ENCODE measurements around the gene SRSF9.
"Not testable (repeated sequence)": the region's sequence is repeated elsewhere in the genome, so short reads cannot be mapped to it uniquely, and the experiment has no call there.

Gene SRSF9, protein sequence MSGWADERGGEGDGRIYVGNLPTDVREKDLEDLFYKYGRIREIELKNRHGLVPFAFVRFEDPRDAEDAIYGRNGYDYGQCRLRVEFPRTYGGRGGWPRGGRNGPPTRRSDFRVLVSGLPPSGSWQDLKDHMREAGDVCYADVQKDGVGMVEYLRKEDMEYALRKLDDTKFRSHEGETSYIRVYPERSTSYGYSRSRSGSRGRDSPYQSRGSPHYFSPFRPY

DNA sequence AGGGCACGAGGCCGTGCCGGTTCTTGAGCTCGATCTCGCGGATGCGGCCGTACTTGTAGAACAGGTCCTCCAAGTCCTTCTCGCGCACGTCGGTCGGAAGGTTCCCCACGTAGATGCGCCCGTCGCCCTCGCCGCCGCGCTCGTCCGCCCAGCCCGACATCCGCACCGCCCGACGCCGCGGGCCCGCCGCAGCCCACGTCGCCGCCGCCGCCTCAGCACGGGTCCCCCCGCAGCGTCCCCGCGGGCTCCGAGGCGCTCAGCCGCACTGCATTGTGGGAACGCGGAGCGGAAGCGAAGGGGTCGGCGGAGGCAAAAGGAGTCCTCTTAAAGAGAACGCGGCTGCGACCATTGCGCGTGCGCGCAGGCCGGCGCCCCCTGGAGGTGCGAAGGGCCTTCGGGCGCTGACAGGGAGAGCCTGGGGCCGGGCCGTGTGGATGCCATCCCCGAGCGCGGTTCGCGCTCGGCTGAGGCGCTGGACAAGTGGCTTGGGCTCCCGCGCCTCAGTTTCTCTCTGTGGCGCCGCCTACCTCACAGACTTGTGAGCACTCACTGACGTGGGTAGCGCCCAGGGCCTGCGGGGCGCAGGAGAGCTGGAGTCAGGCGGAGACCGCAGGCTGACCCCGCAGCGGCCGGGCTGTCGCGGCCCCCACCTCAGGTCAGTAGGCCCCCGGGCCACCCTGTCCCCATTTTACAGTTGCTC is at the start of gene SRSF9:
Gene SRSF9, minus strand, starts transcription at position 299 of the 700 bp plus-strand sequence. Its CDS starts 139 bp downstream, at position 160.
- H3K27me3 ChIP-seq (ENCODE audit: insufficient read depth, low read length) = no peaks in the 10 kb centered on the region
- 0 out of 2 replicates have a peak, but pooled peaks cover 3% of the 10 kb centered on the region for H4K20me1 ChIP-seq (ENCODE audit: insufficient read depth, low read length)
- no peaks in the 10 kb centered on the region for H3K9me3 ChIP-seq (ENCODE audit: low read length)
- H3K36me3 ChIP-seq (ENCODE audit: insufficient read depth, low read length) = peaks cover 33% of the 10 kb centered on the region
- H3K9ac ChIP-seq (ENCODE audit: low read length) = peak within 1 kb of the TSS; percentile 94
- H3K79me2 ChIP-seq (ENCODE audit: insufficient read depth, low read length) = peaks cover 42% of the 10 kb centered on the region
- H3K27ac ChIP-seq (ENCODE audit: low read depth, low read length, poor library complexity, severe bottlenecking) = peak within 1 kb of the TSS; percentile 87
- peaks cover 61% of the 10 kb centered on the region for H3K4me1 ChIP-seq (ENCODE audit: insufficient read depth, low read length, severe bottlenecking)
- H3K4me3 ChIP-seq (ENCODE audit: low read depth, low read length, poor library complexity, severe bottlenecking) = peak within 1 kb of the TSS; percentile 98
- H3F3A ChIP-seq (ENCODE audit: insufficient read depth, low read length) = no peaks in the 10 kb centered on the region
- peak within 1 kb of the TSS; percentile 60; the same call in 1 of the 2 replicates for H2AFZ ChIP-seq (ENCODE audit: low read length)
- TF ChIP-seq, protein P1, sequence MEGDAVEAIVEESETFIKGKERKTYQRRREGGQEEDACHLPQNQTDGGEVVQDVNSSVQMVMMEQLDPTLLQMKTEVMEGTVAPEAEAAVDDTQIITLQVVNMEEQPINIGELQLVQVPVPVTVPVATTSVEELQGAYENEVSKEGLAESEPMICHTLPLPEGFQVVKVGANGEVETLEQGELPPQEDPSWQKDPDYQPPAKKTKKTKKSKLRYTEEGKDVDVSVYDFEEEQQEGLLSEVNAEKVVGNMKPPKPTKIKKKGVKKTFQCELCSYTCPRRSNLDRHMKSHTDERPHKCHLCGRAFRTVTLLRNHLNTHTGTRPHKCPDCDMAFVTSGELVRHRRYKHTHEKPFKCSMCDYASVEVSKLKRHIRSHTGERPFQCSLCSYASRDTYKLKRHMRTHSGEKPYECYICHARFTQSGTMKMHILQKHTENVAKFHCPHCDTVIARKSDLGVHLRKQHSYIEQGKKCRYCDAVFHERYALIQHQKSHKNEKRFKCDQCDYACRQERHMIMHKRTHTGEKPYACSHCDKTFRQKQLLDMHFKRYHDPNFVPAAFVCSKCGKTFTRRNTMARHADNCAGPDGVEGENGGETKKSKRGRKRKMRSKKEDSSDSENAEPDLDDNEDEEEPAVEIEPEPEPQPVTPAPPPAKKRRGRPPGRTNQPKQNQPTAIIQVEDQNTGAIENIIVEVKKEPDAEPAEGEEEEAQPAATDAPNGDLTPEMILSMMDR (IDR thresholded peaks at IDR 0.05; ENCODE audit: low read length) = peak; percentile 85
- no peak for TF ChIP-seq EZH2 (IDR thresholded peaks at IDR 0.05; ENCODE audit: borderline replicate concordance, low read length)
- H3K4me2 ChIP-seq (ENCODE audit: low read length) = peak within 1 kb of the TSS; percentile 99
- no peaks in the 10 kb centered on the region for H3K9me2 ChIP-seq (ENCODE audit: low read depth, low read length)

DNA sequence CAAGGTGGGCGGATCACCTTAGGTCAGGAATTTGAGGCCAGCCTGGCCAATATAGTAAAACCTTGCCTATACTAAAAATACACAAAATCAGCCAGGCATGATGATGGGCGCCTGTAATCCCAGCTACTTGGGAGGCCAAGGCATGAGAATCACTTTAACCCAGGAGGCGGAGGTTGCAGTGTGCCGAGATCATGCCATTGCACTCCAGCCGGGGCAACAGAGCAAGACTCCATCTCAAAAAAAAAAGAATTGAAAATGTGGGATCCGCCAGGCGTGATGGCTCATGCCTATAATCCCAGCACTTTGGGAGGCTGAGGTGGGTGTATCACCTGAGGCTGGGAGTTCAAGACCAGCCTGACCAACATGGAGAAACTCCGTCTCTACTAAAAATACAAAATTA is 49.8 kb upstream of the SRSF9 start:
- H3K4me2 ChIP-seq (ENCODE audit: low read length); H3F3A ChIP-seq (ENCODE audit: insufficient read depth, low read length); H3K9me2 ChIP-seq (ENCODE audit: low read depth, low read length); H3K4me3 ChIP-seq (ENCODE audit: low read depth, low read length, poor library complexity, severe bottlenecking); H3K27ac ChIP-seq (ENCODE audit: low read depth, low read length, poor library complexity, severe bottlenecking); H3K9me3 ChIP-seq (ENCODE audit: low read length); H3K4me1 ChIP-seq (ENCODE audit: insufficient read depth, low read length, severe bottlenecking); H3K9ac ChIP-seq (ENCODE audit: low read length); H2AFZ ChIP-seq (ENCODE audit: low read length); H4K20me1 ChIP-seq (ENCODE audit: insufficient read depth, low read length); H3K79me2 ChIP-seq (ENCODE audit: insufficient read depth, low read length); H3K27me3 ChIP-seq (ENCODE audit: insufficient read depth, low read length): not testable (repeated sequence)
- H3K36me3 ChIP-seq (ENCODE audit: insufficient read depth, low read length) = peaks cover 22% of the 10 kb centered on the region; the same call in 1 of the 2 replicates

DNA sequence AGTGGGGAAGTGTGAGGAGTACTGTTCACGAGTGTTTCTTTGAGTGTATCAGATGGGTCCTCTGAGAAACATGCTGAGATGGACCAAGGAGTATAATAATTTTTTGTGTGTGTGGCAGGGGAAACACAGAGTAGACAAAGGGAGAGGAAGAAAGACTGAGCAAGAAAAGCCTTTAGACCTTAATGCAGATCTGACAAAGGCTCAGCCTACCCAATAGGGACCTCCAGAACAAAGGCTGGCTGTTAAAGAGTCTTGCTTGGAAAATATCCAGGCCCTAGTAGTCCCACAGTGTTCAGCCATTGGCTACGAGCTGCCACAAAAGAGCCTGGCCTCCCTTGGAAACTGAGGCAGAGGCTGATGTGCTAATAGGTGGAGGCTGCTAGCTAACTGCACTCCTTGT is 45.9 kb upstream of the SRSF9 start:
- TF ChIP-seq, protein P1 (IDR thresholded peaks at IDR 0.05; ENCODE audit: low read length) = no peak
- TF ChIP-seq EZH2 (IDR thresholded peaks at IDR 0.05; ENCODE audit: borderline replicate concordance, low read length) = no peak
- no peaks in the 10 kb centered on the region for H3K9me3 ChIP-seq (ENCODE audit: low read length)
- no peaks in the 10 kb centered on the region for H3K79me2 ChIP-seq (ENCODE audit: insufficient read depth, low read length)
- no peak overlapping the region for H2AFZ ChIP-seq (ENCODE audit: low read length)
- H4K20me1 ChIP-seq (ENCODE audit: insufficient read depth, low read length) = no peaks in the 10 kb centered on the region
- no peak overlapping the region for H3K4me3 ChIP-seq (ENCODE audit: low read depth, low read length, poor library complexity, severe bottlenecking)
- no peaks in the 10 kb centered on the region for H3K27me3 ChIP-seq (ENCODE audit: insufficient read depth, low read length)
- no peaks in the 10 kb centered on the region for H3K9me2 ChIP-seq (ENCODE audit: low read depth, low read length)
- no peaks in the 10 kb centered on the region for H3K4me1 ChIP-seq (ENCODE audit: insufficient read depth, low read length, severe bottlenecking)
- H3F3A ChIP-seq (ENCODE audit: insufficient read depth, low read length) = no peaks in the 10 kb centered on the region
- H3K4me2 ChIP-seq (ENCODE audit: low read length) = no peak overlapping the region
- peaks cover 25% of the 10 kb centered on the region for H3K36me3 ChIP-seq (ENCODE audit: insufficient read depth, low read length)
- H3K27ac ChIP-seq (ENCODE audit: low read depth, low read length, poor library complexity, severe bottlenecking) = no peak overlapping the region
- H3K9ac ChIP-seq (ENCODE audit: low read length) = no peak overlapping the region
